Measurements from ENCODE around the gene ALKBH5. TPM values are rescaled to one million over a fixed set of nuclear protein-coding genes. Genes with fewer than 3 reads are reported as not detected.

ALKBH5 gene
- total RNA-seq, 1 donor from 2014 or later, result 71.0 TPM

DNA sequence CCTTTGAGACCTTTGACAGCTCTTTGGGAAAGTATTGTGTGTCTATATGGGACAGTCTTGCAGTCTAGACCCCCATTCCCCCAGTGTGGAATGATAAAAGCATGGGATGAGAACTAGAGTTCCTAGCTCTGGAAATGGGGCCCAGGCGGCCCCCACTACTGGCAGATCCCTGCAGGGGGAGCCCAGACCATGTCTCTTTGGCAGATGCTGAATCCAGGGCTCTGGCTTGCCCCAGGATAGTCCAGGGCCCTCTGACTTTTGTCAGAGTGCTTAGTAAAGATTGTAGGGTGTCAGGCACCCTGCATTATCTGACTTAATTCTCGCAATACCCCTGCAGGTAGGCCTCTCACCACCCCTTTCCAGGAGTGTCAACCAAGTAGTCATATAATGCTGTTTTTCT, 8.3 kb downstream of the ALKBH5 start:
- Mint-ChIP-seq H3K36me3 (peaks cover 35% of the 10 kb centered on the region), H3K27ac (no peak overlapping the region), H3K4me3 (no peak overlapping the region), H3K27me3 (ENCODE audit: low read depth) (no peaks in the 10 kb centered on the region), H3K9me3 (no peaks in the 10 kb centered on the region), H3K4me1 (peaks cover 35% of the 10 kb centered on the region)
- no peak for DNase-seq (ENCODE audit: low spot score in 2 of 2, unreplicated experiment in 2 of 2)
- TF ChIP-seq, protein P1, sequence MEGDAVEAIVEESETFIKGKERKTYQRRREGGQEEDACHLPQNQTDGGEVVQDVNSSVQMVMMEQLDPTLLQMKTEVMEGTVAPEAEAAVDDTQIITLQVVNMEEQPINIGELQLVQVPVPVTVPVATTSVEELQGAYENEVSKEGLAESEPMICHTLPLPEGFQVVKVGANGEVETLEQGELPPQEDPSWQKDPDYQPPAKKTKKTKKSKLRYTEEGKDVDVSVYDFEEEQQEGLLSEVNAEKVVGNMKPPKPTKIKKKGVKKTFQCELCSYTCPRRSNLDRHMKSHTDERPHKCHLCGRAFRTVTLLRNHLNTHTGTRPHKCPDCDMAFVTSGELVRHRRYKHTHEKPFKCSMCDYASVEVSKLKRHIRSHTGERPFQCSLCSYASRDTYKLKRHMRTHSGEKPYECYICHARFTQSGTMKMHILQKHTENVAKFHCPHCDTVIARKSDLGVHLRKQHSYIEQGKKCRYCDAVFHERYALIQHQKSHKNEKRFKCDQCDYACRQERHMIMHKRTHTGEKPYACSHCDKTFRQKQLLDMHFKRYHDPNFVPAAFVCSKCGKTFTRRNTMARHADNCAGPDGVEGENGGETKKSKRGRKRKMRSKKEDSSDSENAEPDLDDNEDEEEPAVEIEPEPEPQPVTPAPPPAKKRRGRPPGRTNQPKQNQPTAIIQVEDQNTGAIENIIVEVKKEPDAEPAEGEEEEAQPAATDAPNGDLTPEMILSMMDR (IDR thresholded peaks at IDR 0.05; ENCODE audit: unreplicated experiment), result no peak

DNA sequence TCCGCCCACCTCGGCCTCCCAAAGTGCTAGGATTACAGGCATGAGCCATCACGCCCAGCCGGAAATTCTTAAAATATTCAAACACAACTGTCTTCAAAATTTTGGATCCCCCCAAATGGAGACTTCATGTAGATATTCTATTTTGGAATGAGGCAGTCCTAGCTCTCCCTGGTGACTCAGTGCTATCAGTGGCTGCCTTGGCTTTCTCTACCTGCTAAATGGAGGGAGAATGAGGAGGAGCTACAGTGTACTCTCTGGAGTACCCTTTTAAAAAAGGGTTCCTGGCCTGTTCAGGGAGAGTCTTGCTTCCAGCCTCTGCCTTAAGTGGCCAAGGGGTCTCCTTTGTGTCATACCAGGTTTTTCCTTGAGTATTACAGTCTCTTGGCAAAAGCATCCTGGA, 10.8 kb downstream of the ALKBH5 start:
- H3K27ac Mint-ChIP-seq, result no peak overlapping the region
- TF ChIP-seq, protein P1 (IDR thresholded peaks at IDR 0.05; ENCODE audit: unreplicated experiment), result no peak
- no peaks in the 10 kb centered on the region for H3K9me3 Mint-ChIP-seq
- H3K36me3 Mint-ChIP-seq, result peaks cover 36% of the 10 kb centered on the region
- H3K4me3 Mint-ChIP-seq, result no peak overlapping the region
- no peaks in the 10 kb centered on the region for H3K27me3 Mint-ChIP-seq (ENCODE audit: low read depth)
- DNase-seq (ENCODE audit: low spot score in 2 of 2, unreplicated experiment in 2 of 2), result no peak
- peaks cover 18% of the 10 kb centered on the region for H3K4me1 Mint-ChIP-seq

DNA sequence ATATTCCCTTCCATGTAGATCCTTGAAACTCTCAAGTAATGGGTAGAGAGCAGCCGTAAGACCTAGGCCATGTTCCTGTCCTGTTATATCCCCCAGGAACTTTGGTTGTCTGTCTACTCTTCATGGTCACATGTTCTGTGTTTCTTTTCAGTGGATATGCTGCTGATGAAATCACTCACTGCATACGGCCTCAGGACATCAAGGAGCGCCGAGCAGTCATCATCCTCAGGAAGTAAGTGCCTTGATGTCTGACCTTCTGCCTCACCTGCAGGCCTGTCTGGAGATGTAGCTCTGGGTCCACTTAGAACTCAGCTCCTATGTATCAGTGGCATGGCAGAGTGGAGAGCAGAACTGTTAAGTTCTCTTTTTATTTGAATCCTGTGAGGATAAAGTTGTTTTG, 11.2 kb downstream of the ALKBH5 start:
- no peak for DNase-seq (ENCODE audit: low spot score in 2 of 2, unreplicated experiment in 2 of 2)
- Mint-ChIP-seq H3K9me3 (no peaks in the 10 kb centered on the region), H3K36me3 (peaks cover 32% of the 10 kb centered on the region), H3K27ac (no peak overlapping the region), H3K4me1 (peaks cover 13% of the 10 kb centered on the region), H3K4me3 (no peak overlapping the region), H3K27me3 (ENCODE audit: low read depth) (no peaks in the 10 kb centered on the region)
- TF ChIP-seq, protein P1 (IDR thresholded peaks at IDR 0.05; ENCODE audit: unreplicated experiment), result no peak

DNA sequence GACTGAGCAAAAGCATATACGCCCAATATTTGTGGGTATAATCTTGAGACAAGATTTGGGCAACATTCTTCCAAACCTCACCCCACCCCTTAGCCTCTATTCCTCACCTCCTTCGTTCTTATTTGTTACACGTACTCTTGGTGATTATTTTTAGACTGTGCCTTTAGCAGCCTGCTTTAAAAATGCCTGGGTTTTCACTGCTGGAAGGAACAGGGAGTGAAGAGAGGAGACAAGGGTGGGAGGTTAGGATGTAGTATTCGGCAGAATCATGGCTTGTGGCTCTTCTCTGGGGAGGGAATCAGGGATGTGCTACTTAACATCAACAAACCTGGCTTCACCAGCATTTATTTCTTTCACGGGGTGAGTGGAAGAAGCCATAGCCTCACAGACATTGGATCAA, 11.6 kb downstream of the ALKBH5 start:
- peaks cover 11% of the 10 kb centered on the region for H3K4me1 Mint-ChIP-seq
- no peak for DNase-seq (ENCODE audit: low spot score in 2 of 2, unreplicated experiment in 2 of 2)
- TF ChIP-seq, protein P1 (IDR thresholded peaks at IDR 0.05; ENCODE audit: unreplicated experiment), result no peak
- peaks cover 29% of the 10 kb centered on the region for H3K36me3 Mint-ChIP-seq
- H3K27ac Mint-ChIP-seq, result no peak overlapping the region
- H3K4me3 Mint-ChIP-seq, result no peak overlapping the region
- H3K9me3 Mint-ChIP-seq, result no peaks in the 10 kb centered on the region
- no peaks in the 10 kb centered on the region for H3K27me3 Mint-ChIP-seq (ENCODE audit: low read depth)

DNA sequence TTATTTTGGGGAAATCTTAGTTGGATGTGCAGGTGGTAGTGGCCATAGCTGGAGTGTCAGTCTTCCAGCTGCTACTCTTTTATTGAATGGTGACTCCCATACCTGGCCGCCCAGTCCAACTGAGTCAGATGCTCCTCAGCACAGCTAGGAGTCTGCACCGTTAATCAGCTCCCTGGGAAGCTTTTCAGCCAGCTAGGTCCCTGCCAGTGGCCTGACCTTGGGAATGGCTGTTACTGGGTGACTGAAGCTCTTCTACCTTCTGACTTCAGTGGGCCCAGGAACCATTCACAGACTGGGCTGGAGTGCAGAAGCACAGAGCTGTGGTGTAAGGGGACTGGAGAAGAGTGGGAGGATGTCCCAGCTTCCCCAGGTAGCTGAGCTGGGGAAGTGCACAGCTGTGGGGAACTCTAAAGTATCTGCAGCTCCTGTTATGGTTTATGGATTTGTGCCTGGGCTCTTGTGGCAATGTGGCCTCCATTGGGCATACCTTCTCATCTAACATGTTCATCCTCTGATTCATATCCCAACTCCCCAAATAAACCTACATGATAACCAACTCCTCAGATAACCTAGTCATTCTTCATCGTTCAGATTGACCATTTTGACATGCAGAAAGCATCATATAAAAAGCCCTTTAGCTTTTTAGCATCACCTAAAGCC, 14.0 kb downstream of the ALKBH5 start:
- Mint-ChIP-seq H3K36me3 (peaks cover 24% of the 10 kb centered on the region), H3K4me1 (no peaks in the 10 kb centered on the region), H3K27me3 (ENCODE audit: low read depth) (no peaks in the 10 kb centered on the region), H3K4me3 (no peak overlapping the region), H3K9me3 (no peaks in the 10 kb centered on the region), H3K27ac (no peak overlapping the region)
- TF ChIP-seq, protein P1 (IDR thresholded peaks at IDR 0.05; ENCODE audit: unreplicated experiment), result no peak
- DNase-seq (ENCODE audit: low spot score in 2 of 2, unreplicated experiment in 2 of 2), result no peak

DNA sequence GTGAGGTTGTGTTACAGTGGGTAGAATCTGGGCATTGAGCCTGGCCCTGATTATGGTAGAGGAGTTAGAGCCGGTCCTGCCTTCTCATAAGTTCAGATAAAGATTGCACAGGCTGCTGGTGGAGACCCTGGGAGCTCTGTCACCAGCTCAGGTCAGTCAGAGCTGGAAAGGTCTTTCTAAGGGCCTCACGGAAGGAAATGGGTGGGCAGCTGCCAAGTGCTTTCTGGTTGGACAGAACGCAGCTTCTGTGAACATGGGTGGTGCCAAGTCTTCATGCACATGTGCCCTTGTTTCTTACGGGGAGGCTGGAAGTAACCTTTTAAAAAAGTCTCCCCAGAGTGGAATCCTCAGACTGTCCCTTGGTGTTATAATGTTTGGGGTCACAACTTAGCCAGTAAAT, 14.9 kb downstream of the ALKBH5 start:
- Mint-ChIP-seq H3K4me1 (no peaks in the 10 kb centered on the region), H3K27me3 (ENCODE audit: low read depth) (no peaks in the 10 kb centered on the region), H3K36me3 (peaks cover 23% of the 10 kb centered on the region), H3K4me3 (no peak overlapping the region), H3K9me3 (no peaks in the 10 kb centered on the region), H3K27ac (no peak overlapping the region)
- TF ChIP-seq, protein P1 (IDR thresholded peaks at IDR 0.05; ENCODE audit: unreplicated experiment), result no peak
- DNase-seq (ENCODE audit: low spot score in 2 of 2, unreplicated experiment in 2 of 2), result no peak

All from mesothelial cell of epicardium (in vitro differentiated cells).